Measurements from ENCODE around the gene KSR2.

GRCh38 chr12:117580718-117581062, 388.1 kb downstream of the KSR2 start:
- TF ChIP-seq FOS (IDR thresholded peaks at IDR 0.05; ENCODE audit: low read depth, low read length) (no peak), CTCF (conservative IDR thresholded peaks at IDR 0.05; ENCODE audit: low read depth, low read length) (no peak), USF2 (IDR thresholded peaks at IDR 0.05; ENCODE audit: low read depth, low read length) (no peak)

All from IMR-90 (cell line).